Measurements from ENCODE around the gene IQCH. TPM values are rescaled to one million over a fixed set of nuclear protein-coding genes. Genes with fewer than 3 reads are reported as not detected.
A peak's percentile ranks its signal among the peaks of the same experiment; 100 is the strongest.

IQCH gene
- total and polyA plus RNA-seq, 2 experiments from 2014 or later: 1.7 to 4.6 TPM

GRCh38 chr15:67384761-67385160 is 130.2 kb downstream of the IQCH start (continued):
- no peak for TF ChIP-seq ZNF462 (CRISPR knock-in tag; IDR thresholded peaks at IDR 0.05)

GRCh38 chr15:67385971-67386370 is 131.4 kb downstream of the IQCH start:
- H3F3A ChIP-seq (replicated peaks; ENCODE audit: low read depth): no peaks in the 10 kb centered on the region
- H3K4me3 ChIP-seq: no peak overlapping the region
- no peak for DNase-seq (ENCODE audit: low spot score)
- peak; percentile 11 to 19; a peak in 1 of 4 replicates for TF ChIP-seq CTCF (conservative IDR thresholded peaks at IDR 0.05; ENCODE audit: low read depth in 2 of 2)
- TF ChIP-seq JUNB (IDR thresholded peaks at IDR 0.05; ENCODE audit: unreplicated experiment): no peak
- H3K27me3 Mint-ChIP-seq (ENCODE audit: insufficient read depth, low read depth, poor library complexity): no peaks in the 10 kb centered on the region
- H3K36me3 Mint-ChIP-seq (ENCODE audit: low read depth): no peaks in the 10 kb centered on the region
- H3K4me1 ChIP-seq (ENCODE audit: insufficient read depth): no peaks in the 10 kb centered on the region
- no peaks in the 10 kb centered on the region for H3K79me2 ChIP-seq (replicated peaks; ENCODE audit: insufficient read depth)
- H3K9me2 ChIP-seq (ENCODE audit: insufficient read depth): no peaks in the 10 kb centered on the region
- H3K9me3 Mint-ChIP-seq: no peaks in the 10 kb centered on the region
- H3K4me2 ChIP-seq: no peak overlapping the region
- no peak overlapping the region for H3K27ac ChIP-seq (ENCODE audit: low read depth)
- no peak overlapping the region for H3K4me3 Mint-ChIP-seq
- H3K27ac Mint-ChIP-seq: no peak overlapping the region
- H3K4me1 Mint-ChIP-seq: no peaks in the 10 kb centered on the region
- H4K20me1 ChIP-seq (replicated peaks; ENCODE audit: insufficient read depth): no peaks in the 10 kb centered on the region
- no peaks in the 10 kb centered on the region for H3K36me3 ChIP-seq (ENCODE audit: insufficient read depth)
- no peak for ATAC-seq
- no peaks in the 10 kb centered on the region for H3K27me3 ChIP-seq (ENCODE audit: insufficient read depth)
- H2AFZ ChIP-seq: no peak overlapping the region
